Measurements from ENCODE around the gene SLC7A5.

Gene SLC7A5

DNA sequence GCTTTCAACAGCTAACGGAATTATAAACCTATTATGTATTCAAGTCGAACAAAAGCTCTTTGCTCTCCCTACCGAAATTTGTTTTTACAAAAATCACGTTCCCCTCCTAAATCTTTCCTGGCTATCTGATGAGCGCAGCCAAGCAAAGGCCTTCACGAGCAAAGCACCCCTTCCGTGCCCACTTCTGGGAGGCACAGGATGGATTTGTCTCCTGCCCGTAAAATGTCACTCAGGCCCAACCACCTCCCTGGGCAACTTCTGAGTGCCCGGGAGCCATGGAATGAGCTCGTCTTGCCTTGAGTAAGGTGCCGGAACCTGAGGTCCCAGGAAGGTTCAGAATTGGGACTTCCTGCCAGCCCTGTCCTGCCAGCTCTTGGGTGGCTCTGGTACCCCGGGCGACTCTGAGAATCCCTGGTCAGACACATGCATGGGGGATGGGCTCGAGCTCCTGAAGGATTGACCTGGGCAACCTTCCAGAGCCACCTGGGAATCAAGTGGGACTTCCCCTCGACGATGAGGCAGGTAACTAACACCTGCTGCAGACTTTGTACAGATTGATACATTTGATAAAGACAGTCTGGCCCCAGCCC, 19.8 kb downstream of the SLC7A5 start:
- H3K27ac ChIP-seq = no peak overlapping the region; the same call in 1 of the 2 replicates
- TF ChIP-seq CTCF (conservative IDR thresholded peaks at IDR 0.05) (0 out of 2 replicates have a peak, but pooled peaks have one; percentile 40), ZFX (IDR thresholded peaks at IDR 0.05) (no peak)

- TF ChIP-seq ZFX (IDR thresholded peaks at IDR 0.05) = no peak
- TF ChIP-seq CTCF (conservative IDR thresholded peaks at IDR 0.05) = no peak
- H3K27ac ChIP-seq = no peak overlapping the region
These were observed 20.5 kb downstream of the SLC7A5 start for GRCh38 chr16:87848676-87849345.

- TF ChIP-seq CTCF (conservative IDR thresholded peaks at IDR 0.05) = no peak
- no peak for TF ChIP-seq ZFX (IDR thresholded peaks at IDR 0.05)
- H3K27ac ChIP-seq = no peak overlapping the region
These were observed 21.3 kb downstream of the SLC7A5 start for GRCh38 chr16:87847785-87848675.

DNA sequence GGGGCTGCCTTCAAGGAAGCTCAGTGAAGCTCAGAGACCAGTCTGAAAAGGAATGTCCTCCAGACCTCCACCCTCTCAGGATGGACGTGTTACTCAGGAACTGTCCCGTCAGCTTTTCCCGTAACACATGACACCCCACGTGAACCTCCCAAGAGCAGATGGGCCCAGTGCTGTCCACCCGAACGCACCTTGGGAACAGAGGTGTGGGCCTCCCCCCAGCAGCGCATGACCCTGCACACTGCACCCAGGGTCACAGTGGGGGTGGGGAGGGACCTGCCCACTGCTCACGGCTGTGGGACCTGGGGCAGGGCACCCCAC, 21.9 kb downstream of the SLC7A5 start:
- TF ChIP-seq CTCF (conservative IDR thresholded peaks at IDR 0.05) = no peak
- TF ChIP-seq ZFX (IDR thresholded peaks at IDR 0.05) = no peak
- no peak overlapping the region for H3K27ac ChIP-seq

DNA sequence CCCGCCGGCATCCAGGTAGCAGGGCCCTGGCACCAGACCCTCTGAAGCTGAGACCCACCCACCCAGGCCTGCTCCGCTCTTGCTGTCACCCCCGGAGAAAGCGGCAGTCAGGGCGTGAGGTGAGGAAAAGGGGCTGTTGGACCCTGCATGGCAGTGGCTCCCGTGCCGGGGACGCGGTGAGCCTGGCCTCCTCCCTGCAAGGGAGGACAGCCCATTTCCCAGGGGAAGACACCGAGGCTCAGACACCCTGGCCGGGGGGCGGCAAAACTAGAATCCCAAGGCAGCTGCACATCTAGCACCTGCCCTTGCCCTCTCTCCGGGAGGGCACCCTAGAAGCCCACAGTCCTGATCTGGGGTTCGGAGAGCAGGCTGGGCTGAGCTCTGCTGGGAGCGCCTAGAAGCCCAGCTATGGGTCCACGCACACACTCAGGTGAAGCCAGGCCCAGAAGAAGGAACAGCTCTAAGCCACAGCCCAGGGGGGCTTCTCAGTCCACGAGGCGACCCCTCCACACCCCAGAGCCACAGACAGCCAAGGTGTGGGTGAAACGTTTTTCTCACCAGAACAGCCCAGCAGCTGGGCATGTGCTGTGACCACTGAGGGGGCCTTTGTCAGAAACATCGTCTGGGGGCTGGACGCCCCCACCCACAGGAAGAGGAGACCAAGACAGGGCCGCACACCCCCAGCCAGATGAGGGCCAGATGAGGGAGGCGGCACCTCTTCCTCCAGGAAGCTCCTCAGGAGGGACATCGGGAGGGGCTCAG, 22.4 kb downstream of the SLC7A5 start:
- no peak overlapping the region for H3K27ac ChIP-seq
- no peak for TF ChIP-seq ZFX (IDR thresholded peaks at IDR 0.05)
- TF ChIP-seq CTCF (conservative IDR thresholded peaks at IDR 0.05) = no peak

DNA sequence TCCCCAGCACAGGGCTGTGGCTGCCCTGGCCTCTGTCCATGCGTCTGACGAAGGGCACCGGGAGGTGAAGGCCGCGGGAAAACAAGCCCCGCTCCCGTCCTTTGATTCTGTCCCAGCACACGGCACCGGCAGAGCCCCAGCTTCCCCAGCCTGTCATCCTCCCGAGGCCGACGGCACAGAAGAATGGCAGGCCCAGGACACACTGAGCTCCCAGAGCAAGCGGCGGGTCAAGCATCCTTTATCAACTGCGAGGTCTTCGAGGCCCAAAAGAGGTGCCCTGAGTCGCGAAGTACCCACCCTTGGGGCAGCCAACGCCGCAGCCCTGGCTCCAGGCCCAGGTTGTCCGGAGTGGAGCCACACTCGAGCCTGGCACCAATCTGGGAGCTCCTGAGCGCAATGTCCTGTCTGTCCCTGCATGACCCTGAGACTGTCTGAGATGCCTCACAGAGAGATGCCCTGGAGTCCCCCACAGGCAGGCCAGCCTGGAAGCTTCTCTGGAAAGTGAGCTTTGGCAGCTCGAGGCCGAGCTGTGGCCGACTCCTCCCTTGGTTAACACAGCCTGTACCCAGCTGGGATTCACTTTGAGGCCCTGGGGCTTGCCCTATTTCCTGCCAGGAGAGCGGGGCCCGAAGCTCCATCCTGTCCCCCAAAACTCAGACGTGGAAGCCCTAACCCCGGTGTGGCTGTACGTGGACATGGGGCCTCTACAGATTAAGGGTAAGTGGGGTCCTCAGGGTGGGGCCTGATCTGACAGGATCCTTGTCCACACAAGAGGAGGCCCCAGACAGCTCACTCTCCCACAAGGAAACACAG, 23.3 kb downstream of the SLC7A5 start:
- TF ChIP-seq CTCF (conservative IDR thresholded peaks at IDR 0.05) (no peak), ZFX (IDR thresholded peaks at IDR 0.05) (no peak)
- no peak overlapping the region for H3K27ac ChIP-seq

Data from C4-2B (cell line).